ENCODE results near the gene TNFRSF12A.

TNFRSF12A gene, protein sequence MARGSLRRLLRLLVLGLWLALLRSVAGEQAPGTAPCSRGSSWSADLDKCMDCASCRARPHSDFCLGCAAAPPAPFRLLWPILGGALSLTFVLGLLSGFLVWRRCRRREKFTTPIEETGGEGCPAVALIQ

DNA sequence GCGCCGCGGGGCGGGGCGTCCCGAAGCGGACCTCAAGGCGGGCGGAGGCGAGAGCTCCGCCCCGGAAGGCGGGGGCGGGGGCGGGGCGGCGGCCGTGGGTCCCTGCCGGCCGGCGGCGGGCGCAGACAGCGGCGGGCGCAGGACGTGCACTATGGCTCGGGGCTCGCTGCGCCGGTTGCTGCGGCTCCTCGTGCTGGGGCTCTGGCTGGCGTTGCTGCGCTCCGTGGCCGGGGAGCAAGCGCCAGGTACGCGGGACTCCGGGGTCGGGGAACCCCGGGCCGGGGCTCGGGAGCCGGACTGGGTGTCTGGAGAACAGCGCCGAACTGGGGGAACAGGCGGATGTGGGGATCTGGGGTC is at the start of gene TNFRSF12A:
Gene TNFRSF12A (plus strand): TSS at position 122 of the 357 bp plus-strand sequence. CDS start 30 bp downstream, at position 152.
- DNase-seq (ENCODE audit: extremely low read depth in 1 of 2, low read depth in 1 of 2): no peak

- DNase-seq (ENCODE audit: extremely low read depth in 1 of 2, low read depth in 1 of 2): no peak
Observed at GRCh38 chr16:2970563-2970962, 49.6 kb upstream of the TNFRSF12A start.

DNA sequence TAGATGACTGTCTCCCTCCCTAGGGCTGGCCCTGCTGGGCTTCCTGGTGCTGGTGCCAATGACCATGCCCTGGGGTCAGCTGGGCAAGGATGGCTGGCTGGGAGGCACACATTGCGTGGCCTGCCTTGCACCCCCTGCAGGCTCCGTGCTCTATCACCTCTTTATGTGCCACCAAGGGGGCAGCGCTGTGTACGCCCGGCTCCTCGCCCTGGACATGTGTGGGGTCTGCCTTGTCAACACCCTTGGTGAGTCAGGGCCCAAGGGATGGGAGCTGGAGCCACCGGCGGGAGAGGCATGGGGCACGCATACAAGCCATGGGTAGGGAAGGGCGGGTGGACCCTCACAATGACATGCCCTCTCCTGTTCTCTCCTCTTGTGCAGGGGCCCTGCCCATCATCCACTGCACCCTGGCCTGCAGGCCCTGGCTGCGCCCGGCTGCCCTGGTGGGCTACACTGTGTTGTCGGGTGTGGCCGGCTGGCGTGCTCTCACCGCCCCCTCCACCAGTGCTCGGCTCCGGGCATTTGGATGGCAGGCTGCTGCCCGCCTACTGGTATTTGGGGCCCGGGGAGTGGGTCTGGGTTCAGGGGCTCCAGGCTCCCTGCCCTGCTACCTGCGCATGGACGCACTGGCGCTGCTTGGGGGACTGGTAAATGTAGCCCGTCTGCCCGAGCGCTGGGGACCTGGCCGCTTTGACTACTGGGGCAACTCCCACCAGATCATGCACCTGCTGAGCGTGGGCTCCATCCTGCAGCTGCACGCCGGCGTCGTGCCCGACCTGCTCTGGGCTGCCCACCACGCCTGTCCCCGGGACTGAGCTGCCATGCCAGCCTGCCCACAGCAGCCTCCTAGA is 48.8 kb upstream of the TNFRSF12A start:
- DNase-seq (ENCODE audit: extremely low read depth in 1 of 2, low read depth in 1 of 2): no peak

DNA sequence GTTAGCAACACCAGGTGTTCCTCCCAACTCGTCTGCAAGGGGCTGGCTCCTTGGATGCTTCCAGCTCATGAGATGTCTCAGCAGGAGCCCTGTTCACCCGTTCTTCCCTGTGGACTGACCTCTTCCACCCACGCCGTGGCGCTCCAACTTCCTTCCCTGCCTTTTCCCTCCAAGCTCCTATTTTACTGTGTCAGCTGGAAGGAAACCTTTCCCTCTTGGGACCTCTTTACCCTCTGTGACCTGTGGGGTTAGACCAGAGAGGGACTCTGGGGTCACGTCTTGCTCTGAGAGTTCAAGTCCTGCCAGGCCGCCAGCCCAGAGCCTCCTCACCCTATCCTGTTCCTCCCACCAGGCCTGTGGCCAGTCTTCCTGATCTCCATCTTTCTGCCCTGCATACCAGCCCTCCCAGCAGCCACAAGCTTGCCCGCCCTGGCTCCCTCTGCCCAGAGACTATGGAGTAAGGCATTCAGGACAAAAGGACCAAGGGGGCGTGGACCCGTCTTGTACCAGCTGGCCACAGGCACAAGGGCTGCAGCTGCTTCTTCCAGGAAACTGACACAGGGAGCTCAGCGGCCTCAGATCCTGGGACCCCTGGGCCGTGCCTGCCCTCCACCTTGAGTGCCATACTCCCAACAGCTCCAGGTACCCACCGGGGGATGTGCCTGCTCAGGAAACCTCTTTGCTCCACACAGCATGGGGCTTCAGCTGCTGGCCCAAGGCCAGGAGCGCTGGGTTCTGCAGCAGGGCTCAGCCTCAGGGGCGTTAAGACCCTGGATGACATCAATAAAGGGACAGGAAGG is 48.0 kb upstream of the TNFRSF12A start:
- DNase-seq (ENCODE audit: extremely low read depth in 1 of 2, low read depth in 1 of 2): no peak

- DNase-seq (ENCODE audit: extremely low read depth in 1 of 2, low read depth in 1 of 2): no peak
Observed at GRCh38 chr16:2973093-2973492, 47.1 kb upstream of the TNFRSF12A start.

GRCh38 chr16:2973605-2974318 is 46.4 kb upstream of the TNFRSF12A start:
- no peak for DNase-seq (ENCODE audit: extremely low read depth in 1 of 2, low read depth in 1 of 2)

DNA sequence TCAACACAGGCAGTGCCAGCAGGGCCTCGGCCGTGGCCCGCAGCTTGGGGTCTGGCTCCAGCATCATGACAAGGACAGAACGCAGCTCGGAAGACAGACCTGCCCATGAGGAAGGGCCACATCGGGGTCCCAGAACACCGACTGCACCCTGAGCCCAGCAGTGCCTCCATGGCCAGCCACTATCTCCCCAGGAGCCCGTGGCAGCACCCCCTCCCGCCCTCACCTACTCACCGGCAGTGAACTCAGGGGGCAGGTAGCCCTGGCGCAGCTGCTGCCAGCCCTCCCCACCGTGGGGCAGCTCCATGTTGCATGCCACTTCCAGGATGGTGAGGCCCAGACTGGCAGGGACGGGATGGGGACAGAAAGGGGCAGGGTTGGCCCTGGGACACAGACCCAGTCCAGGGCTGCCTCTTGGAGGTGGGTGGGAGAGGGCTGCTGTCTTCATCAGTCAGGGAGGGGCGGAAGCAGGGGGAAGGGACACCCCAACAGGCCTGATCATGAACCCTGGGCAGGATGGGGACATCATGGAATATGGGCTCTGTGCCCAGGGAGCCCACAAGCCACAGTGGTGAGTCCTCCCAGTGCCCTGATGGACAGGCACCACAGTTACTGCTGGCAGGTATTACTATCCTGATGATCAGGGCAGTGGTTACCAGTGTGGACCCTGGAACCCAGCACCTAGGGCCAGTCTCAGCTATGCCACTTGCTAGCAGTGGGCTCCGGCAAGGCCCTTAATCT is 45.7 kb upstream of the TNFRSF12A start:
- no peak for DNase-seq (ENCODE audit: extremely low read depth in 1 of 2, low read depth in 1 of 2)

GRCh38 chr16:2975161-2975795 is 44.9 kb upstream of the TNFRSF12A start:
- DNase-seq (ENCODE audit: extremely low read depth in 1 of 2, low read depth in 1 of 2): no peak

- DNase-seq (ENCODE audit: extremely low read depth in 1 of 2, low read depth in 1 of 2): no peak
Observed at GRCh38 chr16:2976201-2976600, 44.0 kb upstream of the TNFRSF12A start.

- no peak for DNase-seq (ENCODE audit: extremely low read depth in 1 of 2, low read depth in 1 of 2)
Observed at GRCh38 chr16:2976673-2977072, 43.5 kb upstream of the TNFRSF12A start.

- DNase-seq (ENCODE audit: extremely low read depth in 1 of 2, low read depth in 1 of 2): no peak
Observed at GRCh38 chr16:2977440-2977839, 42.7 kb upstream of the TNFRSF12A start.

DNA sequence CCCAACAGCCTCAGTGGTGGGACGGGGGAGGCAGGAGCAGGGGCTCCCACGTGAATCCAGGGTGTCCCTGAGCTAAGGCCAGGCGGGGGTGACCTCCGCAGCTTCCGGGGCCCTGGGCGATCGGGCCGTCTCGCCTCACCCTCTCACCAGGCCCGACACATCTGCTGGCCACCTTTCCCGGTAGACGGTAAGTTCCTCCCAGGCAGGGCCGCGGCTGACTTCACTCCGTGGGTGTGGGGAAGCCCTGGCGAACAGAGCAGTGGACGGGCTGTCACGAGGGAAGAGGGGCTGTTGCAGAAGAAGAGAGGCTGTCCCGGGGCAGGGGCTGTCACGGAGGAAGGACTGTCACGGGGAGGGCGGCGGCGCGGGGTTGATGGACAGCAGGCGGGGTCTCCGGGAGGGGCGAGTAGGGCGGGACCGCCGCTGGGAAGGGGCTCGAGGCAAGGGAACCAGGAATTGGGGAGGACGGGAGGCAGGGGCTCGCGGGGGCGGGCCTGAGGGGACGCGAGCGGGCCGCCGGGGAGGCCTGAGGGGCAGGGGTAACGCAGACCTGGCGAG is 40.4 kb upstream of the TNFRSF12A start:
- DNase-seq (ENCODE audit: extremely low read depth in 1 of 2, low read depth in 1 of 2): no peak

- DNase-seq (ENCODE audit: extremely low read depth in 1 of 2, low read depth in 1 of 2): peak; percentile 89 to 96
Observed at GRCh38 chr16:2980227-2981176, 39.7 kb upstream of the TNFRSF12A start, which contains the start of gene PKMYT1. TSS of gene PKMYT1 (minus strand) at chr16:2980446. CDS start at chr16:2979657, 789 bp downstream.

DNA sequence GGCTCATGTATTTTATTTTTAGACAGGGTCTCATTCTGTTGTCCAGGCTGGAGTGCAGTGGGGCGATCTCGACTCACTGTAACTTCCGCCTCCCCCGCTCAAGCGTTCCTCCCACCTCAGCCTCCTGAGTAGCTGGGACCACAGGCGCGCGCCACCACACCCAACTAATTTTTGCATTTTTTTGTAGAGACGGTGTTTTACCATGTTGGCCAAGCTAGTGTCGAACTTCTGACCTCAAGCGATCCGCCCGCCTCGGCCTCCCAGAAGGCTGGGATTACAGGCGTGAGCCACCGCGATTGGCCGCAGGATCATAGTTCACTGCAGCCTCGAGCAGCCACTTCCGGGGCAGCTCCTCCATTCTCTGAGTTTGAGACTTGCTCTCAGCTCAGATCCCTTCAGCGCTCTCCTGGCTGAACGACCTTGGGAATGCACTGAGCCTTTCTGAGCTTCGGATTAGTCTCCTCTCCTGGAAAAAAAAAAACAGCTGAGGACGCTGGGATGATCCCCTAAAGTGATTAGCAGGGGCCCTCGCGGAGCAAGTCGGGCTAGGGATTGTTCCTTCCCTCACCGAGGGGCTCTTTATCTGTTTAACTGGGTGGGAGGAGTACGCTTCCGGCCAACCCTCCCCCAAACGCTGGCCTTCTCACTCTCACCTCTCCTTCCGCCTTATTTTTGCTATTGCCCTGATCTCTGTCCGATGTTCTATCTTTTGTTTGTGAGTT is 38.8 kb upstream of the TNFRSF12A start:
- no peak for DNase-seq (ENCODE audit: extremely low read depth in 1 of 2, low read depth in 1 of 2)

DNA sequence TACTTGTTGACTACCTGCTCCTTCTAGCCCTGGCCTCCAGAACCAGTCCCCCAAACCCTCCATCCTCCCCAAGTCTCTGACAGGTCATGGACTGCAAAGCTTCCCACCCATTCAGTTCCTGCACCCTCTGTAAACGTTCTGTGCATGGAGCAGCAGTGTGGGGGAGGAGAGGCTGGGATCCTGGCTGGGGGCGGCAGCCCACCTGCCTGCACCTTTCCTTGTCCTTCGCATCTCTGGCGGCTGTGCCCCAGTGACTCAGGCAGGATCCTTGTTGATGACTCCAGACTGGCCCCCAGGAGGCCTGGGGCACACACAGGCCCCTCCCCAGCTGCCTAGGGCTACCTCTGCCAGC is 38.3 kb upstream of the TNFRSF12A start:
- no peak for DNase-seq (ENCODE audit: extremely low read depth in 1 of 2, low read depth in 1 of 2)

DNA sequence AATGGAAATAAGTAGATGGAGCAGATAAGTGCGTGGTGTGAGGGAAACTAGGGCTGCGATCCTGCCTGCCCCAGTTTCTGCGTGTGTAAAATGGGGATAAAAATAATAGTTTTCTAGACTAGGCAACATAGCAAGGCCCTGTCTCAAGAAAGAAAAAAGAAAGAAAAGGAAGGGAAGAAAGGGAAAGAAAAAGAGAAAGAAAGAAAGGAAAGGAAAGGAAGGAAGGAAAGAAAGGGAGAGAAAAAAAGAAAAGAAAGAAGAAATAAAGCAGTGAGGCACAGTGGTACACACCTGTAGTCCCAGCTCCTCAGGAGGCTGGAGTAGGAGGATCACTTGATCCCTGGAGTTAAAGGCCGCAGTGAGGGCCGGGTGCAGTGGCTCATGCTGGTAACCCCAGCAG is 37.8 kb upstream of the TNFRSF12A start:
- no peak for DNase-seq (ENCODE audit: extremely low read depth in 1 of 2, low read depth in 1 of 2)

GRCh38 chr16:2983706-2984136 is 36.4 kb upstream of the TNFRSF12A start:
- DNase-seq (ENCODE audit: extremely low read depth in 1 of 2, low read depth in 1 of 2): peak; percentile 53 to 61

GRCh38 chr16:2985462-2985861 is 34.7 kb upstream of the TNFRSF12A start:
- DNase-seq (ENCODE audit: extremely low read depth in 1 of 2, low read depth in 1 of 2): no peak

All from stimulated activated CD8-positive, alpha-beta memory T cell treated with anti-CD3 and anti-CD28 coated beads, Interleukin-7, amount 100 ng/mL, for 48 hours (primary cell).